ENCODE results near the gene LHX1.

Gene LHX1

GRCh38 chr17:36939052-36939801 is 2.0 kb downstream of the LHX1 start (continued):
- TF ChIP-seq, protein P1, sequence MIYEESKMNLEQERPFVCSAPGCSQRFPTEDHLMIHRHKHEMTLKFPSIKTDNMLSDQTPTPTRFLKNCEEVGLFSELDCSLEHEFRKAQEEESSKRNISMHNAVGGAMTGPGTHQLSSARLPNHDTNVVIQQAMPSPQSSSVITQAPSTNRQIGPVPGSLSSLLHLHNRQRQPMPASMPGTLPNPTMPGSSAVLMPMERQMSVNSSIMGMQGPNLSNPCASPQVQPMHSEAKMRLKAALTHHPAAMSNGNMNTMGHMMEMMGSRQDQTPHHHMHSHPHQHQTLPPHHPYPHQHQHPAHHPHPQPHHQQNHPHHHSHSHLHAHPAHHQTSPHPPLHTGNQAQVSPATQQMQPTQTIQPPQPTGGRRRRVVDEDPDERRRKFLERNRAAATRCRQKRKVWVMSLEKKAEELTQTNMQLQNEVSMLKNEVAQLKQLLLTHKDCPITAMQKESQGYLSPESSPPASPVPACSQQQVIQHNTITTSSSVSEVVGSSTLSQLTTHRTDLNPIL (CRISPR knock-in tag; IDR thresholded peaks at IDR 0.05; ENCODE audit: low read depth), result no peak
- TF ChIP-seq PPARA (CRISPR knock-in tag; IDR thresholded peaks at IDR 0.05; ENCODE audit: borderline replicate concordance) (no peak), ZNF565 (CRISPR knock-in tag; conservative IDR thresholded peaks at IDR 0.05; ENCODE audit: low read depth) (no peak), OSR1 (CRISPR knock-in tag; IDR thresholded peaks at IDR 0.05) (no peak), ARNTL (CRISPR knock-in tag; IDR thresholded peaks at IDR 0.05; ENCODE audit: borderline replicate concordance, low read depth) (no peak)
- TF ChIP-seq, protein P2, sequence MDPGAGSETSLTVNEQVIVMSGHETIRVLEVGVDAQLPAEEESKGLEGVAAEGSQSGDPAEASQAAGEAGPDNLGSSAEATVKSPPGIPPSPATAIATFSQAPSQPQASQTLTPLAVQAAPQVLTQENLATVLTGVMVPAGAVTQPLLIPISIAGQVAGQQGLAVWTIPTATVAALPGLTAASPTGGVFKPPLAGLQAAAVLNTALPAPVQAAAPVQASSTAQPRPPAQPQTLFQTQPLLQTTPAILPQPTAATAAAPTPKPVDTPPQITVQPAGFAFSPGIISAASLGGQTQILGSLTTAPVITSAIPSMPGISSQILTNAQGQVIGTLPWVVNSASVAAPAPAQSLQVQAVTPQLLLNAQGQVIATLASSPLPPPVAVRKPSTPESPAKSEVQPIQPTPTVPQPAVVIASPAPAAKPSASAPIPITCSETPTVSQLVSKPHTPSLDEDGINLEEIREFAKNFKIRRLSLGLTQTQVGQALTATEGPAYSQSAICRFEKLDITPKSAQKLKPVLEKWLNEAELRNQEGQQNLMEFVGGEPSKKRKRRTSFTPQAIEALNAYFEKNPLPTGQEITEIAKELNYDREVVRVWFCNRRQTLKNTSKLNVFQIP (CRISPR knock-in tag; IDR thresholded peaks at IDR 0.05; ENCODE audit: borderline replicate concordance, low read depth), result no peak

DNA sequence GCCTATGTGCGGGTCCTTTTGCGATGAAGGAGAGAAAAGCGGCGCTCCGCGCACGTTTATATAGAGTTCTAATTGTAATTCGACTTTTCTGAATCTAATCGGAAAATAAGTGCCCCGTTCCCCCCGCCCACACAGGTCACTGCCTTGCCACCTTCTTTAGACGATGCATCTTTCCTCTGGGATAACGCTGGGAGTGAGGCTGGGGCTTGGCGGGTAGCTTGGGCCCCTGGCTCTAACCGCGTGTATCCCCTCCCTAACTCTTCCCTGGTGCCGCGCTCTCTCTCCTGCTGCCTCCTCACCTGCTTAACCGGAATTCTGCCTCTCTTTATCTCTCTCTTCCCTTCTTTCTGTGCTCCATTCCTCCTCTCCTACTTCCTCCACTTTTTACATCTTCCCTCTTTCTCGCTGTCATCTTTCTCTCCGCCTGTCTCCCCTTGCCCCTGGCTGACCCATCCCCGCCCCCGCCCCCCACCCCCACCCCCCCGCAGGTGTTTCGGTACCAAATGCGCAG is 2.6 kb downstream of the LHX1 start:
- no peak for ATAC-seq
- TF ChIP-seq SNAI2 (CRISPR knock-in tag; IDR thresholded peaks at IDR 0.05) (no peak), ISL1 (CRISPR knock-in tag; IDR thresholded peaks at IDR 0.05) (no peak)

DNA sequence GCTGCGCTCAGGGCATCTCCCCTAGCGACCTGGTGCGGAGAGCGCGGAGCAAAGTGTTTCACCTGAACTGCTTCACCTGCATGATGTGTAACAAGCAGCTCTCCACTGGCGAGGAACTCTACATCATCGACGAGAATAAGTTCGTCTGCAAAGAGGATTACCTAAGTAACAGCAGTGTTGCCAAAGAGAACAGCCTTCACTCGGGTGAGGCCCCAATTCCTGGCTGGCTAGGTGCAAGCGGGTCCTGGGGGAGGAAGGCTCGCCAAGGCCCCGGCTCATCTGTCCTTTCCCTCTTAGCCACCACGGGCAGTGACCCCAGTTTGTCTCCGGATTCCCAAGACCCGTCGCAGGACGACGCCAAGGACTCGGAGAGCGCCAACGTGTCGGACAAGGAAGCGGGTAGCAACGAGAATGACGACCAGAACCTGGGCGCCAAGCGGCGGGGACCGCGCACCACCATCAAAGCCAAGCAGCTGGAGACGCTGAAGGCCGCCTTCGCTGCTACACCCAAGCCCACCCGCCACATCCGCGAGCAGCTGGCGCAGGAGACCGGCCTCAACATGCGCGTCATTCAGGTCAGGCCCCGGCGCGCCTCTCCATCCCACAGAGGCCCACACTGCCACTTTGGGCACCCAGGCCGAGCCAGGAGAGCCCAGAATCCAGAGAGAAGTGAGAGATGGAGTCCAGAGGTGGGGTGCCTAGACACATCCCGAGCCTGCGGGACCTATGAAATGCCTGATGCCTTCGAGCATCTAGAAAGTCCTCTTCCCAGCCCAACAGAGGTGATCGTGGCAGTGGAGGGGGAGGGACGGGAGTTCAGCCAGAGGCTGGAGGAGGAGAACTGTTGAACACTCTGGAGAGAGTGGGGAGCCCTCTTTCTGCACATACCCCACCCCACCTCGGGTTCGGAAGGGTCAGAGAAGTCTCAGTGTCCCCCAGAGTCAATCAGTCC is 3.3 kb downstream of the LHX1 start:
- TF ChIP-seq ZFP3 (CRISPR knock-in tag; IDR thresholded peaks at IDR 0.05) (no peak), CSRNP3 (CRISPR knock-in tag; IDR thresholded peaks at IDR 0.05) (no peak), GLIS3 (CRISPR knock-in tag; IDR thresholded peaks at IDR 0.05) (no peak), TOX (CRISPR knock-in tag; IDR thresholded peaks at IDR 0.05; ENCODE audit: borderline replicate concordance) (no peak), ARNTL (CRISPR knock-in tag; IDR thresholded peaks at IDR 0.05; ENCODE audit: borderline replicate concordance, low read depth) (no peak), ZNF70 (CRISPR knock-in tag; IDR thresholded peaks at IDR 0.05) (no peak), ZNF8 (CRISPR knock-in tag; IDR thresholded peaks at IDR 0.05) (no peak), RARB (CRISPR knock-in tag; IDR thresholded peaks at IDR 0.05) (no peak), ZNF565 (CRISPR knock-in tag; conservative IDR thresholded peaks at IDR 0.05; ENCODE audit: low read depth) (no peak), BACH2 (CRISPR knock-in tag; IDR thresholded peaks at IDR 0.05; ENCODE audit: borderline replicate concordance) (no peak), OSR1 (CRISPR knock-in tag; IDR thresholded peaks at IDR 0.05) (no peak), ZC3H10 (CRISPR knock-in tag; IDR thresholded peaks at IDR 0.05) (no peak), ESRRG (CRISPR knock-in tag; IDR thresholded peaks at IDR 0.05) (no peak), ZFP30 (CRISPR knock-in tag; IDR thresholded peaks at IDR 0.05) (no peak), SNAI2 (CRISPR knock-in tag; IDR thresholded peaks at IDR 0.05) (no peak), ISL1 (CRISPR knock-in tag; IDR thresholded peaks at IDR 0.05) (no peak)
- TF ChIP-seq, protein P2 (CRISPR knock-in tag; IDR thresholded peaks at IDR 0.05; ENCODE audit: borderline replicate concordance, low read depth), result no peak
- TF ChIP-seq, protein P1 (CRISPR knock-in tag; IDR thresholded peaks at IDR 0.05; ENCODE audit: low read depth), result no peak
- TF ChIP-seq, protein P3, sequence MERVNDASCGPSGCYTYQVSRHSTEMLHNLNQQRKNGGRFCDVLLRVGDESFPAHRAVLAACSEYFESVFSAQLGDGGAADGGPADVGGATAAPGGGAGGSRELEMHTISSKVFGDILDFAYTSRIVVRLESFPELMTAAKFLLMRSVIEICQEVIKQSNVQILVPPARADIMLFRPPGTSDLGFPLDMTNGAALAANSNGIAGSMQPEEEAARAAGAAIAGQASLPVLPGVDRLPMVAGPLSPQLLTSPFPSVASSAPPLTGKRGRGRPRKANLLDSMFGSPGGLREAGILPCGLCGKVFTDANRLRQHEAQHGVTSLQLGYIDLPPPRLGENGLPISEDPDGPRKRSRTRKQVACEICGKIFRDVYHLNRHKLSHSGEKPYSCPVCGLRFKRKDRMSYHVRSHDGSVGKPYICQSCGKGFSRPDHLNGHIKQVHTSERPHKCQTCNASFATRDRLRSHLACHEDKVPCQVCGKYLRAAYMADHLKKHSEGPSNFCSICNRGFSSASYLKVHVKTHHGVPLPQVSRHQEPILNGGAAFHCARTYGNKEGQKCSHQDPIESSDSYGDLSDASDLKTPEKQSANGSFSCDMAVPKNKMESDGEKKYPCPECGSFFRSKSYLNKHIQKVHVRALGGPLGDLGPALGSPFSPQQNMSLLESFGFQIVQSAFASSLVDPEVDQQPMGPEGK (CRISPR knock-in tag; IDR thresholded peaks at IDR 0.05; ENCODE audit: borderline replicate concordance), result no peak
- no peak for ATAC-seq
